D721Med (cell line): ENCODE data around the gene WDR74.

Experiments
- DNase-seq: peaks from one replicate; pipeline ENCODE4 v3.0.0; 2011; ENCODE audit warnings: low spot score; ENCODE audit not compliant: insufficient read length
- FAIRE-seq: peaks from 2 replicates; lab custom pipeline; 2011; peaks lifted over from hg19 to GRCh38; lab: Jason Lieb, UNC
- TF ChIP-seq, protein P1 (sequence below): IDR thresholded peaks from 2 replicates; pipeline ENCODE4 v1.5.1; 2012; ENCODE audit warnings: mild to moderate bottlenecking, control low read depth; ENCODE audit not compliant: insufficient read depth; ENCODE audit errors: missing control alignments

WDR74 gene

DNA sequence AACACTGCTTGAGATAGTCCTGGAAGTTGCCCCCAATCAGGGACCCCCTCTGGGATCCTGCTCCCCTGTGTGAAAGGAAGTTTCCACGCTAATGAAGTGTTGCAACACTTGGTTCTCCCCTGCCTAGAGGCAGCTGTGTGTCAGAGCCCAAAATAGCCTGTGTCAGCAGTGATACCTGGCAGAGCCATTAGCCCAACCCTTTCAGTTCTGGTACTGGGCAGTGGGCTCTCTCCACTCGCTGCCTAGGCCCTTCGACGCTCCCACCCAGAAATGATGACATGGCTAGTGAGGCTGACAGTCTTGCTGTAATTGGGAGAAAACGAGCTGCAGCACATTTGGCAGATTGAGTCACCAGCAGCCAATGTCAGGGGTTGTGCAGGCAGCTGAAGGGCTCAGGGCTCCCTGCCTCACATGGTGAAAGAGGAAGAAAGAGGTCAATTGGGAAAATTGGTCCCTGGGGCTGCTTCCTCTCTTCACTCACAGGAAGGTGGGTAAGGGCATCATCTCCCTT is 32.7 kb downstream of the WDR74 start:
- FAIRE-seq, result no peak
- no peak for DNase-seq
- TF ChIP-seq, protein P1, sequence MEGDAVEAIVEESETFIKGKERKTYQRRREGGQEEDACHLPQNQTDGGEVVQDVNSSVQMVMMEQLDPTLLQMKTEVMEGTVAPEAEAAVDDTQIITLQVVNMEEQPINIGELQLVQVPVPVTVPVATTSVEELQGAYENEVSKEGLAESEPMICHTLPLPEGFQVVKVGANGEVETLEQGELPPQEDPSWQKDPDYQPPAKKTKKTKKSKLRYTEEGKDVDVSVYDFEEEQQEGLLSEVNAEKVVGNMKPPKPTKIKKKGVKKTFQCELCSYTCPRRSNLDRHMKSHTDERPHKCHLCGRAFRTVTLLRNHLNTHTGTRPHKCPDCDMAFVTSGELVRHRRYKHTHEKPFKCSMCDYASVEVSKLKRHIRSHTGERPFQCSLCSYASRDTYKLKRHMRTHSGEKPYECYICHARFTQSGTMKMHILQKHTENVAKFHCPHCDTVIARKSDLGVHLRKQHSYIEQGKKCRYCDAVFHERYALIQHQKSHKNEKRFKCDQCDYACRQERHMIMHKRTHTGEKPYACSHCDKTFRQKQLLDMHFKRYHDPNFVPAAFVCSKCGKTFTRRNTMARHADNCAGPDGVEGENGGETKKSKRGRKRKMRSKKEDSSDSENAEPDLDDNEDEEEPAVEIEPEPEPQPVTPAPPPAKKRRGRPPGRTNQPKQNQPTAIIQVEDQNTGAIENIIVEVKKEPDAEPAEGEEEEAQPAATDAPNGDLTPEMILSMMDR, result no peak

DNA sequence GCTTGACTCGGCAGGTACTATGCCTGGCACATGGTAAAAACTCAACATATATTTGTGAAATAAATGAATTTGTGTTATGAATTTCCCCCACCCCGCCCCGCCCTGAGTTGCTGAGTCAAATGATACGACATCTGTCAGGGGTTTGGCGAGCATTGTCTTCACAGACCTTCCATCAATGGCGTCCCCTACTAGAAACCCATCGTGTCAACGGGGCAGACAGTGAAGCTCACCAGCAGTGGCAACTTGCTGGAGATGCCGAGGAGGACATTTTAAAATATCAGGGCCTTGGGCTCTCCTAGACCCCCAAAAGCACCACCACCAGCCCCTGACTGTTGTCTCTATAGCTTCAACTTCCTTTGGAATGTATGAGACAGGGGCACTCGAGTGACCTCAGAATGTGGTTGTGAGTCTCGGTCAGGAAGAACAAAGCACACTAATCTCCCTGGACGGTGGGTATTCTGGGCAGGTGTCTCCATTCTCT is 33.4 kb downstream of the WDR74 start:
- DNase-seq, result no peak
- TF ChIP-seq, protein P1, result no peak
- FAIRE-seq, result no peak

DNA sequence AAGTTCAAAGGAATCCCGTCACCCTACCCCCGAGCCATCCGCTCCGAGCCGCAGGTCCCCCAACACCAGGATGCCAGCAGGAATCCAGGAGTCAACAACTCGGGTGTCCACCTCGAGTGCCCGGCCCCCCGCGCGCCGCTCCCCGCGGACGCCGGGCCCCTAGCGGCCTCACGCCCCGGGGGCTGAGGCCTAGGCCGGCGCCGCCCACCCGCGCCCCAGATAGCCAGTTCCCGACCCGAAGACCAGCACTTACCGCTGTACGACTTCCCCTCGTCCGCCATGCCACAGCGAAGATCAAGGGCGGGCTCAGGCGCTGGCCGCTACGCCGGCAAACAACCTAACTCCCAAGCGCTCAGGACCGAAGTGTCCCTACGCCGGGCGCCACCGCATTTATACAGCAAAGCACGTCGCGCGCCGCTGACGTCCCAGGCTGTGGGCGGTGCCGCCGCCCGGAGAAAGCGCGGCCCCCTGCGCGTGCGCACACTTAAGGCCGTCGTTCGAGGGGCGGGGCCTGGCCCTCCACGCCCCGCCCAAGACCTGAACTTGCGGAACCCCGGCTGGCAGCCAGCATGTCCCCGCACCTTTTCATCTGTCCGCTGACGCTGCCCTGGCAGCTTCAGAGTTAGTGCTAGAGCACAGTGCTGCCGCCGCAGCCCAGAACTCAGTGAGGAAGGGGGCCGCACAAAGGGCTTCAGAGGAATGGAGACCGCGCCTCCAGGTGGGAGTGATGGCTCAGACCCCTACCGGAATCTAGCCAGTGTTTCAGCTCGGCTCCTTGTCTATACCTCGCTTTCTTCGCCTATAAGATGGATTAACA is 34.1 kb downstream of the WDR74 start, which contains the start of gene NXF1:
NXF1 (minus strand) TSS at position 365 of the 817 bp plus-strand sequence; CDS start at position 281, 84 bp downstream.
- DNase-seq (peak; percentile 93), FAIRE-seq (no peak)
- TF ChIP-seq, protein P1, result no peak

DNA sequence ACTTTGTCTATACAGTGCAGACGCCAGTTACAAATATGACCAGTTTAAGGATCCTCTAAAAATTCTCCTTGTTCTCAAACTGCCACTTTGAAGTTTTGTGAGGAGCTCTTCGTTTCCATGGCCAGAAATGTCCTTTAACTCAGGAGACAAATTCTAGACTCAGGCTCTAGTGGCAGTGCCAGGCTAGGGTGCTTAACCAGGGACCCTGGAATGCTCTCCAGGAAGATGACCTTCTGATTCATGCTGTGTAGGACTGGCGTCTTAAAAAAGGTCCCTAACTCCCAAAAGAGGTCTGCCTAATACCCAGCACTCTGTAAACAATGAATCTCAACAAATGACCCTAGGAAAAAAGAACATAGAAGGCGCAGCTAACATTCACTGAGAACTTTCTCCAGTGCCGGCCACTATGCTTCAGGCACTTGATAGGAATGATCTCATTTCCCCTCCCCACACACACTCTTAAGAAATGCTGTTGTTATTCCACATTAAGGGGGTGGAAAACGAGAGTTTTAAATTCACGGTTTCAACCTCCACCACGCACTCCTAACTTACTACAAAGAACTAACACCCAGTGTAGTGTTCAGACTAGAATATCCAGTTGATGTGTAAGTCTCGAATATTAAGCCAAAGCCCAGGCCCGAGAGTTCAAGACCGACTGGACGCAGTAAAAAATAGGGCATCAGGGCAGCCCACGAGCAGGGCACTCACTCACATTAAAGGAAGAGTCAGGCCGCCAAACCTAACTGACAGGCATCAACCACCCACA is 34.9 kb downstream of the WDR74 start:
- FAIRE-seq (no peak), DNase-seq (no peak)
- TF ChIP-seq, protein P1, result no peak

DNA sequence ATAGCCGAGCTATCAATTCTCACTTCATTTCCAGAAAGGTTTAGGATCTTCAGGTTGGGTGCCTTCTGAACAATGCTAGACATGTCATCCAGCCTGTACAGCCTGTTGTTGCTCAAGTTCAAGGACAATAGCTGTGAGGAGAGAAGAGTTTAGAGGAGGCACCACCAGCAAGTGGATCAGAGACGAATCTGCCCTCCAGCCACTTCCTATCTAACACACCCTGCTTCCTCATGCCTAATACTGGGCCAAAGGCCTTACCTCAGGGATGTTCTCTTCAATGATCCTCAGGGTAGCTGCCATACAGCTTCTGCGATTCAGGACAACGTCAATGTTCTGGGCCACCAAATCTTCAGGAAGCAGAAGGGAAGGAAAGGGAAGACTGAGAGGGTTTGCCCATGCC is 38.3 kb downstream of the WDR74 start:
- DNase-seq (no peak), FAIRE-seq (no peak)
- TF ChIP-seq, protein P1, result no peak

DNA sequence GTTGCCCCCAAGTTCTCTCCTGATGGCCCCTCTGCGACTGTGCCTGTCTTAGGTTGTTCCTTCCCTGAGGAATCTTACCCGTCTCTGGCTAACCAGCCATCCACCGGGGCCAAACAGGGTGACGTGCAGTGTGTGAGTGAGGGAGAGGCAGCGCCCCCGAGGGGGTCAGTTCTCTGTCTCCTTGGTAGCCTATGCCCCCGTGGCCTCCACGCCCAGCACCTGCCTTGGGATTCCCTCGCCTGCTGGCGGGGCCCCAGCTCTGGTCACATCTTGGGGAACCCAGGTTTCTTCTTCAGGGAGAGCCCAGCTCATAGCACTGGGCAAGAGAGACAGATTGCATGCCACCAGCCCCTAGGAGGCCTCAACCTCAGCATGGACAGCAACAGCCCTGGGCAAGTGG is 39.9 kb downstream of the WDR74 start:
- DNase-seq (no peak), FAIRE-seq (no peak)
- TF ChIP-seq, protein P1, result no peak

DNA sequence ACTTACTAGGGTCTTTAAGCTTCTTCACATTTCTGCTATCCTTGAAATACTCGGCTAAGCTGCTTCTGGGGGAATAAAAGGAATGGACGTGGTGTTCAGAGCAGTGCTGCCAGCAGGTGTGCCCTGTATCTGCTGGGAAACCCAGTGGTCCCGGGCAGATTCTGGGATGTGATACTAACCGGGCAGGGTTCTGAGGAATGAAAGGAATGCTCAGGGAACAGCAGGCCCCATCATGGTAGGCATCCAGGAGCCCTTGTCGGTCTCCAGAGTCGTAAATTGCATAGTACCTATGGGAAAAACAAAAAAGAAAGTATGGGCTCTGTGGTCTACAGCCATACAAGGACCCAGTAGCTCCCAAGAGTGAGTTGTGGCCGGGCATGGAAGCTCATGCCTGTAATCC is 43.1 kb downstream of the WDR74 start:
- DNase-seq (no peak), FAIRE-seq (no peak)
- TF ChIP-seq, protein P1, result no peak
